ENCODE results near the gene ATG2B.

Gene ATG2B

GRCh38 chr14:96310906-96311305 lies 52.2 kb downstream of the ATG2B start:
- Histone ChIP-seq H3K9me3 (ENCODE audit: low read depth, low read length) (no peaks in the 10 kb centered on the region), H3K4me3 (no peak overlapping the region), H3K27ac (no peak overlapping the region), H3K9ac (ENCODE audit: insufficient read length) (no peak overlapping the region), H3K36me3 (ENCODE audit: insufficient read depth, low read length) (peaks cover 57% of the 10 kb centered on the region)
- TF ChIP-seq POLR2AphosphoS5 (IDR thresholded peaks at IDR 0.05; ENCODE audit: borderline replicate concordance, low read depth, low read length) (no peak), EZH2 (IDR thresholded peaks at IDR 0.05) (no peak), FOXP2 (optimal IDR thresholded peaks at IDR 0.05; ENCODE audit: control extremely low read depth, extremely low read length, insufficient read depth) (no peak)
- no peak for DNase-seq (ENCODE audit: low read depth, low spot score)

- H3K36me3 ChIP-seq (ENCODE audit: insufficient read depth, low read length): peaks cover 50% of the 10 kb centered on the region
- no peak overlapping the region for H3K27ac ChIP-seq
- no peak overlapping the region for H3K4me3 ChIP-seq
- H3K9ac ChIP-seq (ENCODE audit: insufficient read length): no peak overlapping the region
- no peak for DNase-seq (ENCODE audit: low read depth, low spot score)
- no peak for TF ChIP-seq POLR2AphosphoS5 (IDR thresholded peaks at IDR 0.05; ENCODE audit: borderline replicate concordance, low read depth, low read length)
- no peak for TF ChIP-seq EZH2 (IDR thresholded peaks at IDR 0.05)
- no peak for TF ChIP-seq FOXP2 (optimal IDR thresholded peaks at IDR 0.05; ENCODE audit: control extremely low read depth, extremely low read length, insufficient read depth)
- H3K9me3 ChIP-seq (ENCODE audit: low read depth, low read length): no peaks in the 10 kb centered on the region
These were observed 53.2 kb downstream of the ATG2B start for GRCh38 chr14:96309896-96310330.

- Histone ChIP-seq H3K9me3 (ENCODE audit: low read depth, low read length) (no peaks in the 10 kb centered on the region), H3K27ac (no peak overlapping the region), H3K4me3 (no peak overlapping the region), H3K36me3 (ENCODE audit: insufficient read depth, low read length) (peaks cover 44% of the 10 kb centered on the region), H3K9ac (ENCODE audit: insufficient read length) (no peak overlapping the region)
- TF ChIP-seq POLR2AphosphoS5 (IDR thresholded peaks at IDR 0.05; ENCODE audit: borderline replicate concordance, low read depth, low read length): no peak
- DNase-seq (ENCODE audit: low read depth, low spot score): no peak
These were observed 53.8 kb downstream of the ATG2B start for GRCh38 chr14:96309133-96309895.

DNA sequence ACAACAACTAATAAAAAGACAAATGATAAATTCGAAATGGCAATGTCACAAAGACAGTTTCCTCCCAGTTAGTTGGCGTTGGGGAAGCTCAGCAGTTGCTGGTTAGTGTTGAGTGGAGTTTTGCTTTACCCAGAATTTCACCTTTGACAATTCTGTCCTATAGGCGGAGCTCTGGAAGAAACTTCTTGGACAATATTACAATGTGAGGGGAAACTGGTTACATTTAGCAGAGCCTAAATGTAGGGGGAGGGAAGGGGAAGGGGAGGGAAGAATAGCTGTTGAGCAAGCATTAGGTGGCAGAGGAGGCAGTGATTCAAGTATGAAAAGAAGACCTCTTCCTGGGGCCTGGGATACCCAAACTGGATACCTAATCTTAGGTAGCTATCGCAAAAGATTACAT lies 55.7 kb downstream of the ATG2B start:
- Histone ChIP-seq H3K9ac (ENCODE audit: insufficient read length) (no peak overlapping the region), H3K4me3 (no peak overlapping the region), H3K36me3 (ENCODE audit: insufficient read depth, low read length) (peaks cover 35% of the 10 kb centered on the region), H3K27ac (no peak overlapping the region), H3K9me3 (ENCODE audit: low read depth, low read length) (no peaks in the 10 kb centered on the region)
- no peak for DNase-seq (ENCODE audit: low read depth, low spot score)
- TF ChIP-seq EZH2 (IDR thresholded peaks at IDR 0.05): no peak
- no peak for TF ChIP-seq FOXP2 (optimal IDR thresholded peaks at IDR 0.05; ENCODE audit: control extremely low read depth, extremely low read length, insufficient read depth)
- TF ChIP-seq POLR2AphosphoS5 (IDR thresholded peaks at IDR 0.05; ENCODE audit: borderline replicate concordance, low read depth, low read length): no peak

GRCh38 chr14:96304956-96305355 lies 58.2 kb downstream of the ATG2B start:
- Histone ChIP-seq H3K9me3 (ENCODE audit: low read depth, low read length) (no peaks in the 10 kb centered on the region), H3K9ac (ENCODE audit: insufficient read length) (no peak overlapping the region), H3K36me3 (ENCODE audit: insufficient read depth, low read length) (peaks cover 32% of the 10 kb centered on the region), H3K27ac (no peak overlapping the region), H3K4me3 (no peak overlapping the region)
- DNase-seq (ENCODE audit: low read depth, low spot score): no peak
- no peak for TF ChIP-seq FOXP2 (optimal IDR thresholded peaks at IDR 0.05; ENCODE audit: control extremely low read depth, extremely low read length, insufficient read depth)

DNA sequence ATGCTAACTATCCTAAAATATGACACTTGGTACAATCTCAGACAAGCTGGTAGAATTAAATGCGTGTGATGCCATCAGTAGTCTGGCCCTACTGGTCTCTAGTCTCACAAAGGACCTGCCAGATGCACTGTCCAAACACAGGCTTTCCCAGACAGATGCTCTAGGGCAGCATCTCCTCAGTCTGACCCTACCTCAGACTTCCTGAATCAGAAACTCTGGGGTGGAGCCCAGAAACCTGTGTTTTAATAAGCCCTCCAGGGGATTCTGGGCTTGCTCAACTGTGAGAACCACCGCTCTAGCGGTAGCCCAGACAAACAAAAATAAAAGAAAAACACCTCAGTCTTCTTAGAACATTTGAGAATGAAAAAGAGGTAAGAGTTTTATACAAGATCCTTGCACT lies 59.2 kb downstream of the ATG2B start:
- Histone ChIP-seq H3K4me3 (no peak overlapping the region), H3K27ac (no peak overlapping the region), H3K9ac (ENCODE audit: insufficient read length) (no peak overlapping the region), H3K36me3 (ENCODE audit: insufficient read depth, low read length) (peaks cover 24% of the 10 kb centered on the region), H3K9me3 (ENCODE audit: low read depth, low read length) (no peaks in the 10 kb centered on the region)
- DNase-seq (ENCODE audit: low read depth, low spot score): no peak
- TF ChIP-seq FOXP2 (optimal IDR thresholded peaks at IDR 0.05; ENCODE audit: control extremely low read depth, extremely low read length, insufficient read depth) (no peak), EZH2 (IDR thresholded peaks at IDR 0.05) (no peak), POLR2AphosphoS5 (IDR thresholded peaks at IDR 0.05; ENCODE audit: borderline replicate concordance, low read depth, low read length) (no peak)

- TF ChIP-seq POLR2AphosphoS5 (IDR thresholded peaks at IDR 0.05; ENCODE audit: borderline replicate concordance, low read depth, low read length) (no peak), FOXP2 (optimal IDR thresholded peaks at IDR 0.05; ENCODE audit: control extremely low read depth, extremely low read length, insufficient read depth) (no peak), EZH2 (IDR thresholded peaks at IDR 0.05) (no peak)
- no peak overlapping the region for H3K27ac ChIP-seq
- H3K36me3 ChIP-seq (ENCODE audit: insufficient read depth, low read length): peaks cover 7% of the 10 kb centered on the region
- H3K4me3 ChIP-seq: no peak overlapping the region
- no peak overlapping the region for H3K9ac ChIP-seq (ENCODE audit: insufficient read length)
- DNase-seq (ENCODE audit: low read depth, low spot score): no peak
- no peaks in the 10 kb centered on the region for H3K9me3 ChIP-seq (ENCODE audit: low read depth, low read length)
These were observed 63.7 kb downstream of the ATG2B start for GRCh38 chr14:96299441-96299840.

DNA sequence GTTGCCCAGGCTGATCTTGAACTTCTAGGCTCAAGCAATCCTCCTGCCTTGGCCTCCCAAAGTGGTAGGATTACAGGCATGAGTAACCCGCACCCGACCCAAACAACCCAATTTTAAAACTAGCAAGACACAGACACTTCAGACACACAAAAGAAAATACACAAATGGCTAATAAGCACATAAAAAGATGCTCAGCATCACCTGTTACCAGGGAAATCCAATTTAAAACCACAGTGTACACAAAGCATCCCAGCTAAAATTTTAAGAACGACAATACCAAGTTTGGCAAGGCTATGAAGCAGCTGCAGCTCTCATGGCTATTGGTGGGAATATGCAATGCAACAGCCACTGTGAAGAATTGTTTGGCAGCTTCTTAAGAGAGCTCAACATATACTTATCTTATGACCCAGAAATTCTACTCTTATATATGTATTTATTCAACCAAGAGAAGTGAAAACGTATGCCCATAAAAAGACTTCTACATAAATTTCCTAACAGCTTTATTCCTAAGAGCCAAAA lies 65.1 kb downstream of the ATG2B start:
- H3K36me3 ChIP-seq (ENCODE audit: insufficient read depth, low read length): peaks cover 7% of the 10 kb centered on the region; the same call in 1 of the 2 replicates
- no peaks in the 10 kb centered on the region for H3K9me3 ChIP-seq (ENCODE audit: low read depth, low read length)
- no peak for DNase-seq (ENCODE audit: low read depth, low spot score)
- TF ChIP-seq POLR2AphosphoS5 (IDR thresholded peaks at IDR 0.05; ENCODE audit: borderline replicate concordance, low read depth, low read length) (no peak), EZH2 (IDR thresholded peaks at IDR 0.05) (no peak), FOXP2 (optimal IDR thresholded peaks at IDR 0.05; ENCODE audit: control extremely low read depth, extremely low read length, insufficient read depth) (no peak)
- no peak overlapping the region for H3K9ac ChIP-seq (ENCODE audit: insufficient read length)
- no peak overlapping the region for H3K4me3 ChIP-seq
- H3K27ac ChIP-seq: no peak overlapping the region

- H3K9ac ChIP-seq (ENCODE audit: insufficient read length): no peak overlapping the region
- TF ChIP-seq EZH2 (IDR thresholded peaks at IDR 0.05) (no peak), FOXP2 (optimal IDR thresholded peaks at IDR 0.05; ENCODE audit: control extremely low read depth, extremely low read length, insufficient read depth) (no peak), POLR2AphosphoS5 (IDR thresholded peaks at IDR 0.05; ENCODE audit: borderline replicate concordance, low read depth, low read length) (no peak)
- no peak overlapping the region for H3K4me3 ChIP-seq
- H3K36me3 ChIP-seq (ENCODE audit: insufficient read depth, low read length): peaks cover 4% of the 10 kb centered on the region; the same call in 1 of the 2 replicates
- no peaks in the 10 kb centered on the region for H3K9me3 ChIP-seq (ENCODE audit: low read depth, low read length)
- DNase-seq (ENCODE audit: low read depth, low spot score): no peak
- H3K27ac ChIP-seq: no peak overlapping the region
These were observed 66.1 kb downstream of the ATG2B start for GRCh38 chr14:96297000-96297399.
